ENCODE results near the gene SLC8A3.

GRCh38 chr14:70186900-70187451 lies 1.8 kb downstream of the SLC8A3 start:
- TF ChIP-seq CTCF (IDR thresholded peaks at IDR 0.05) (no peak), POLR2A (IDR thresholded peaks at IDR 0.05) (no peak)
